A549 (cell line): Measurements from ENCODE around the gene ADD1. TPM values are rescaled to one million over a fixed set of nuclear protein-coding genes. Genes with fewer than 3 reads are reported as not detected.

Experiments used
- ATAC-seq, 2 experiments: fragments of 200-7000 bp in 1 of 2; fragments of >200 bp in 1 of 2; cut with Nextera tagmentation in 1 of 2; cut with Tn5 transposase in 1 of 2; 3 replicates each; pipeline versions ENCODE4 v1.8.0 to v1.9.1; 2018 to 2020; ENCODE audit warnings: mild to moderate bottlenecking in 1 of 2, moderate library complexity in 1 of 2
- CTCF ChIA-PET: fragments of 300-600 bp; sonication (Branson Sonifier 250); formaldehyde crosslinking; extraction: SDS; loops from one replicate; lab custom pipeline; 2021; ENCODE audit warnings: antibody characterized with exemption, inconsistent platforms; lab: Yijun Ruan, JAX
- POLR2A ChIA-PET: fragments of 350-600 bp; formaldehyde crosslinking; extraction: SDS; loops from one replicate; lab custom pipeline; 2021; ENCODE audit warnings: antibody characterized with exemption, inconsistent platforms; lab: Yijun Ruan, JAX
- DNase-seq, 2 experiments: peaks; one replicate each; pipeline versions ENCODE4 v3.0.0 to v3.0.0-alpha.2; 2011 to 2016; ENCODE audit warnings: low read depth in 1 of 2, low spot score in 1 of 2
- FAIRE-seq: peaks from 2 replicates; lab custom pipeline; 2011; peaks lifted over from hg19 to GRCh38; lab: Jason Lieb, UNC
- H3K27ac ChIP-seq, 2 experiments: fragments of >200 bp; sonication (Bioruptor Twin); formaldehyde crosslinking; 3 replicates each; pipeline ENCODE4 v1.5.1; 2016 to 2017
- H3K4me1 ChIP-seq: fragments of >200 bp; sonication (Bioruptor Twin); formaldehyde crosslinking; 3 replicates; pipeline ENCODE4 v1.6.1; 2016
- H3K4me2 ChIP-seq: fragments of >200 bp; sonication (Bioruptor Twin); formaldehyde crosslinking; 3 replicates; pipeline ENCODE4 v1.6.1; 2016
- H3K4me3 ChIP-seq: fragments of >200 bp; sonication (Bioruptor Twin); formaldehyde crosslinking; 3 replicates; pipeline ENCODE4 v1.5.1; 2016
- H3K9me3 ChIP-seq: fragments of >200 bp; sonication (Bioruptor Twin); formaldehyde crosslinking; 3 replicates; pipeline ENCODE4 v1.6.1; 2016
- CEBPB ChIP-seq, 2 experiments: fragments of >200 bp in 1 of 2; sonication (Bioruptor Twin) in 1 of 2; formaldehyde crosslinking in 1 of 2; IDR thresholded peaks; 2 replicates each; pipeline ENCODE4 v1.6.1; 2012 to 2016
- CHD4 ChIP-seq: fragments of 200-600 bp; sonication (generic); IDR thresholded peaks from 2 replicates; pipeline ENCODE4 v1.6.1; 2016; ENCODE audit warnings: antibody characterized with exemption, mild to moderate bottlenecking, borderline replicate concordance
- EHF ChIP-seq: fragments of 250-450 bp; sonication (Bioruptor Pico); IDR thresholded peaks from 2 replicates; pipeline ENCODE4 v1.5.0; 2020; ENCODE audit warnings: mild to moderate bottlenecking
- EP300 ChIP-seq, 2 experiments: fragments of >200 bp; sonication (Bioruptor Twin); formaldehyde crosslinking; IDR thresholded peaks; 2 replicates in 1 of 2; 3 replicates in 1 of 2; pipeline ENCODE4 v1.6.1; 2016 to 2017
- FOSB ChIP-seq: fragments of 250-450 bp; sonication (Bioruptor Pico); IDR thresholded peaks from 2 replicates; pipeline ENCODE4 v1.5.0; 2020; ENCODE audit warnings: mild to moderate bottlenecking, moderate library complexity
- FOSL2 ChIP-seq, 2 experiments: fragments of 450-650 bp in 1 of 2; fragments of >200 bp in 1 of 2; sonication (Bioruptor Twin) in 1 of 2; formaldehyde crosslinking; IDR thresholded peaks; 2 replicates each; pipeline versions ENCODE4 v1.5.0 to v1.6.1; 2016 to 2020; ENCODE audit warnings: mild to moderate bottlenecking in 1 of 2, moderate library complexity in 1 of 2
- GATA3 ChIP-seq: IDR thresholded peaks from 2 replicates; pipeline ENCODE4 v1.6.1; 2012; ENCODE audit warnings: borderline replicate concordance
- HEYL ChIP-seq: fragments of 250-450 bp; sonication (Bioruptor Pico); IDR thresholded peaks from 2 replicates; pipeline ENCODE4 v1.8.0; 2021; ENCODE audit warnings: mild to moderate bottlenecking, moderate library complexity
- HOXB13 ChIP-seq: fragments of 250-450 bp; sonication (Bioruptor Pico); IDR thresholded peaks from 2 replicates; pipeline ENCODE4 v1.5.0; 2020; ENCODE audit warnings: low read depth, mild to moderate bottlenecking, moderate library complexity
- JUNB ChIP-seq: fragments of >200 bp; sonication (Bioruptor Twin); formaldehyde crosslinking; IDR thresholded peaks from 2 replicates; pipeline ENCODE4 v1.6.1; 2016
- KDM5A ChIP-seq: fragments of 200-600 bp; sonication (generic); IDR thresholded peaks from 2 replicates; pipeline ENCODE4 v1.6.1; 2016; ENCODE audit warnings: antibody characterized with exemption, mild to moderate bottlenecking
- MAFK ChIP-seq: fragments of 450-650 bp; IDR thresholded peaks from 2 replicates; pipeline ENCODE4 v1.6.1; 2014; ENCODE audit not compliant: partially characterized antibody
- MAX ChIP-seq: IDR thresholded peaks from 2 replicates; pipeline ENCODE4 v1.6.1; 2012
- NFE2L2 ChIP-seq: fragments of 150-350 bp; conservative IDR thresholded peaks from 2 replicates; pipeline ENCODE4 v1.6.1; 2014; ENCODE audit warnings: low read length
- NR3C1 ChIP-seq: fragments of >200 bp; sonication (Bioruptor Twin); formaldehyde crosslinking; IDR thresholded peaks from 3 replicates; pipeline ENCODE4 v1.6.1; 2017
- PHF8 ChIP-seq: fragments of 200-600 bp; sonication (generic); IDR thresholded peaks from 2 replicates; pipeline ENCODE4 v1.6.1; 2016; ENCODE audit warnings: low read depth, mild to moderate bottlenecking, antibody characterized with exemption, moderate library complexity, borderline replicate concordance
- REST ChIP-seq: fragments of 200-600 bp; sonication (generic); IDR thresholded peaks from 2 replicates; pipeline ENCODE4 v1.6.1; 2016; ENCODE audit warnings: antibody characterized with exemption, mild to moderate bottlenecking, moderate library complexity
- RNF2 ChIP-seq: fragments of 200-600 bp; sonication (generic); IDR thresholded peaks from 2 replicates; pipeline ENCODE4 v1.6.1; 2016; ENCODE audit warnings: low read depth, mild to moderate bottlenecking, antibody characterized with exemption, moderate library complexity, borderline replicate concordance
- SMC3 ChIP-seq: fragments of >200 bp; sonication (Bioruptor Twin); formaldehyde crosslinking; IDR thresholded peaks from 3 replicates; pipeline ENCODE4 v1.6.1; 2018; ENCODE audit warnings: inconsistent platforms
- SREBF2 ChIP-seq: fragments of 450-650 bp; IDR thresholded peaks from 2 replicates; pipeline ENCODE4 v1.6.1; 2014; ENCODE audit warnings: mild to moderate bottlenecking, moderate library complexity
- WGBS: methylation state at CpG from one replicate; pipeline ENCODE4 v1.1.6; 2017; ENCODE audit errors: missing lambda C conversion rate; 5-methylcytosine and 5-hydroxymethylcytosine counted together
- polyA plus RNA-seq, 4 experiments: library from polyadenylated mRNA; depleted of rRNA in 3 of 4; stranded (reverse); fragments of >200 nt; fragmentation: RNase III in 1 of 4; extraction: RNeasy Plus Mini Kit Qiagen cat#74134 plus additional on column Dnase treatment in 1 of 4; gene quantifications; 2 replicates in 3 of 4; 3 replicates in 1 of 4; pipeline ENCODE4 v1.2.3, GENCODE V29; 2011 to 2017

The ADD1 gene
- polyA plus RNA-seq, 2 of the 4 experiments (the other 2 are of a cell fraction): 59.7 to 60.3 TPM

DNA sequence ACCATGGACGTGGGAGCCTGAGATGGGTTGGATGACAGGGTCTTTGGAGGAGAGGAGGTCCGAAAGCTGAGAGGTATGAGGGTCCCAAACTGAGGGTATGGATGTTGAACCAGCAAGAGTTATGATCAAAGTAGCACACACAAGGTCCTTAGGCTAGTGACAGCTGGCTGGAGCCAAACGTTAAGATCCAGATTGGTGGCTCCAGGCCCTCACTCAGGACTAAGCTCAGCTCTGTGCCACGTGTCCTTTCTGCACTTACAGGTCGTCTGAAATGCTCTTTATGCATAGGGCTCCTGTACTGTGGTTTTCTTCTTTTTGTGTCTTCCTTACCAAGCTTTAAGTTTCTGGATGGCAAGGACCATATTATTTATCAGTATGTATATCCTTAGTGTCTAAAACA lies 35.4 kb downstream of the ADD1 start:
- DNase-seq: no peak
- no peak overlapping the region for H3K27ac ChIP-seq
- WGBS: 79% methylated on average over 5 of the region's 5 CpGs
- ATAC-seq: no peak
- CTCF ChIA-PET: no interaction called here
- no peak overlapping the region for H3K4me2 ChIP-seq
- no peaks in the 10 kb centered on the region for H3K4me1 ChIP-seq
- TF ChIP-seq SMC3 (no peak), NR3C1 (no peak), NFE2L2 (no peak)
- H3K9me3 ChIP-seq: no peaks in the 10 kb centered on the region
- POLR2A ChIA-PET: no interaction called here
- no peak for FAIRE-seq
- no peak overlapping the region for H3K4me3 ChIP-seq

- ATAC-seq: no peak
- no peak overlapping the region for H3K4me2 ChIP-seq
- TF ChIP-seq SREBF2 (no peak), EP300 (IDR thresholded peaks at IDR 0.05) (no peak), HOXB13 (CRISPR knock-in tag) (no peak), CEBPB (IDR thresholded peaks at IDR 0.05) (no peak)
- ChIA-PET POLR2A (no interaction called here), CTCF (no interaction called here)
- H3K4me3 ChIP-seq: no peak overlapping the region
- FAIRE-seq: no peak
- H3K27ac ChIP-seq: no peak overlapping the region
- no peaks in the 10 kb centered on the region for H3K9me3 ChIP-seq
- 85% methylated on average over 3 of the region's 3 CpGs for WGBS
- DNase-seq: no peak
- H3K4me1 ChIP-seq: no peaks in the 10 kb centered on the region
Measured at GRCh38 chr4:2881431-2881830, 37.8 kb downstream of the ADD1 start.

- Histone ChIP-seq H3K9me3 (no peaks in the 10 kb centered on the region), H3K4me1 (no peaks in the 10 kb centered on the region), H3K4me2 (no peak overlapping the region), H3K27ac (no peak overlapping the region), H3K4me3 (no peak overlapping the region)
- FAIRE-seq: no peak
- 94% methylated on average over 1 of the region's 1 CpG for WGBS
- DNase-seq: no peak
- ChIA-PET CTCF (no interaction called here), POLR2A (no interaction called here)
- ATAC-seq: no peak
- TF ChIP-seq MAX (no peak), REST (no peak), EP300 (IDR thresholded peaks at IDR 0.05) (no peak), HEYL (no peak), EHF (CRISPR knock-in tag) (no peak), GATA3 (no peak), NR3C1 (no peak), CHD4 (no peak), NFE2L2 (no peak), FOSB (CRISPR knock-in tag) (no peak), JUNB (no peak), MAFK (no peak), KDM5A (no peak), RNF2 (no peak), PHF8 (no peak), FOSL2 (IDR thresholded peaks at IDR 0.05) (no peak), FOSL2 (CRISPR knock-in tag; IDR thresholded peaks at IDR 0.05) (no peak)
Measured at GRCh38 chr4:2882341-2882740, 38.7 kb downstream of the ADD1 start.
